ENCODE results near the gene KIAA1328. TPM values are rescaled to one million over a fixed set of nuclear protein-coding genes. Genes with fewer than 3 reads are reported as not detected.

Gene KIAA1328
- total and polyA plus RNA-seq, 11 donors: 1.4 to 6.4 (median 4.0) TPM

GRCh38 chr18:36885981-36886380 is 57.1 kb downstream of the KIAA1328 start:
- Histone ChIP-seq H3K27me3 (no peaks in the 10 kb centered on the region), H3K27ac (no peak overlapping the region), H3K9me3 (no peaks in the 10 kb centered on the region), H3K4me3 (no peak overlapping the region), H3K4me1 (peaks cover 0 to 26% (median 5%) of the 10 kb centered on the region in 12 donors), H3K36me3 (peaks cover 0 to 6% (median 0%) of the 10 kb centered on the region in 9 donors)
- no peak for DNase-seq
- 84 to 93% (median 87%) methylated on average over 2 of the region's 2 CpGs for WGBS, 4 donors
- no peak for TF ChIP-seq POLR2A (IDR thresholded peaks at IDR 0.05)
- no peak for TF ChIP-seq CTCF (IDR thresholded peaks at IDR 0.05)
- ATAC-seq: no peak
- intact Hi-C loops (cut with DNase I): no loop called here

- no peak for ATAC-seq
- H3K4me3 ChIP-seq: no peak overlapping the region
- DNase-seq: no peak
- intact Hi-C loops (cut with DNase I): no loop called here
- no peak for TF ChIP-seq CTCF (IDR thresholded peaks at IDR 0.05)
- no peak for TF ChIP-seq POLR2A (IDR thresholded peaks at IDR 0.05)
- no peaks in the 10 kb centered on the region for H3K9me3 ChIP-seq
- H3K27ac ChIP-seq: no peak overlapping the region
- H3K27me3 ChIP-seq: no peaks in the 10 kb centered on the region
- H3K36me3 ChIP-seq: peaks cover 0 to 6% (median 0%) of the 10 kb centered on the region in 9 donors
- peaks cover 0 to 26% (median 5%) of the 10 kb centered on the region in 12 donors for H3K4me1 ChIP-seq
Observed at GRCh38 chr18:36887114-36887513, 58.2 kb downstream of the KIAA1328 start.

DNA sequence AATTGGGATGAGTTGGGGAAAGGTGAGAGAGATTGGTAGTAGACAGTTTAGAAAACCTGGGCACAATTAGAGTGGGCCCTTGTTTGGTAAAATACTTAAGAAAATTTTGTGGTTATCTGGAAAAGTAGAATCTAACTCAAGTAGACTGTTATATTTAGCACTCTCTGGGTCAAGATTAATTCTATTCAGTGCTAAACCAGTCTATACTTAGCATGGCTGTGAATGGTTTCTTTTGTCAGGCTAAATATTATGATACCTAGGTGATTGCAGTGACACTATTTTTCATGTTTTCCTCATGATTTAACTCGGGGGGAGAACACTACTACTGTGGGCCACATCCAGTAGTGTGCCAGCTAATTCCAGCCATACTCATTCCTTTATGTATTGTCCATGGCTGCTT is 58.9 kb downstream of the KIAA1328 start:
- H3K36me3 ChIP-seq: peaks cover 0 to 6% (median 0%) of the 10 kb centered on the region in 9 donors
- TF ChIP-seq CTCF (IDR thresholded peaks at IDR 0.05) (no peak), POLR2A (IDR thresholded peaks at IDR 0.05) (no peak)
- 40 to 58% (median 49%) methylated on average over 1 of the region's 1 CpG for WGBS, 4 donors
- H3K27me3 ChIP-seq: no peaks in the 10 kb centered on the region
- H3K27ac ChIP-seq: no peak overlapping the region
- DNase-seq (no peak), ATAC-seq (peak in 3 of 4 donors; percentile 38 to 50 (median 46))
- H3K4me1 ChIP-seq: peaks cover 0 to 26% (median 5%) of the 10 kb centered on the region in 12 donors
- H3K4me3 ChIP-seq: no peak overlapping the region
- H3K9me3 ChIP-seq: no peaks in the 10 kb centered on the region
- intact Hi-C loops (cut with DNase I): no loop called here

DNA sequence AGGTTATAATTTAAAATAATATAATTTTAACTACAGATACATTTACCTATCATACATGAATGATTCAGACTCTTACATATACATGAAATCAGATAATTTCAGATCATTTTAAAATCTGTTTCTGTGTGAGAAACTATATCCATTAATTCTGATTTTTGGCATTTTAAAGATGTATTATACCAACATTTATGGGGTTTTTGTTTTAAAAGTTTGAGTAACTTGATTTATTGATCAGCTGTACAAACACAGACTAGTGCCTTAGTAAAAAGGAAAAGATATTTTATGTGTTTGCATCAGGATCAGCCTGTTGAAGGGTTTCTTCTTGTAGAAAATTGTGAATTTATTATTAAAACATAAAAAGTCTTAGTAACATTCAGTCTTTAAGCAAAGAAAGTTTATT is 59.9 kb downstream of the KIAA1328 start:
- no peaks in the 10 kb centered on the region for H3K27me3 ChIP-seq
- H3K9me3 ChIP-seq: no peaks in the 10 kb centered on the region
- no peak overlapping the region for H3K4me3 ChIP-seq
- H3K36me3 ChIP-seq: peaks cover 0 to 6% (median 0%) of the 10 kb centered on the region in 9 donors
- intact Hi-C loops (cut with DNase I): no loop called here
- no peak for DNase-seq
- H3K4me1 ChIP-seq: peaks cover 0 to 26% (median 5%) of the 10 kb centered on the region in 12 donors
- H3K27ac ChIP-seq: no peak overlapping the region
- TF ChIP-seq CTCF (IDR thresholded peaks at IDR 0.05): no peak
- no peak for TF ChIP-seq POLR2A (IDR thresholded peaks at IDR 0.05)
- no peak for ATAC-seq

All from heart left ventricle (tissue), 16 donors.